Muscle of arm (tissue), 12 donors: Measurements from ENCODE around the gene JAZF1. TPM values are rescaled to one million over a fixed set of nuclear protein-coding genes. Genes with fewer than 3 reads are reported as not detected.

ENCODE experiments used
- polyA plus RNA-seq, 12 donors: library from polyadenylated mRNA; unstranded; fragments of 120-200 nt; gene quantifications; one replicate each; pipeline ENCODE4 v1.2.1, GENCODE V29; 2013; ENCODE audit not compliant: insufficient read length in 12 of 12

The JAZF1 gene
- polyA plus RNA-seq, 12 donors, result 21.4 to 36.4 (median 32.8) TPM; not detected in 1

Other genes with a start within 250 kb of the JAZF1 start
- gene CREB5, start 231.7 kb upstream of the JAZF1 start, polyA plus RNA-seq, result 10 to 100 TPM; 21.9 to 65.7 (median 34.2) TPM